Activated CD8-positive, alpha-beta T cell treated with anti-CD3 and anti-CD28 coated beads for 36 hours (primary cell): ENCODE results near the gene P4HB. TPM values are rescaled to one million over a fixed set of nuclear protein-coding genes. Genes with fewer than 3 reads are reported as not detected.

Source experiments
- ATAC-seq: fragments of 200-7000 bp; cut with Tn5 transposase; one replicate; pipeline ENCODE4 v1.10.0; 2021; ENCODE audit warnings: mild to moderate bottlenecking, moderate library complexity
- CTCF ChIA-PET: fragments of 350-600 bp; sonication (Branson Sonifier 250); formaldehyde crosslinking; loops from one replicate; lab custom pipeline; 2021; ENCODE audit warnings: antibody characterized with exemption; lab: Charles Lee
- POLR2A ChIA-PET: fragments of 350-600 bp; sonication (Branson Sonifier 250); formaldehyde crosslinking; loops from one replicate; lab custom pipeline; 2021; ENCODE audit warnings: antibody characterized with exemption; lab: Charles Lee
- DNase-seq: peaks from one replicate; pipeline ENCODE4 v3.0.0-alpha.2; 2020
- H3K27ac Mint-ChIP-seq: one replicate; pipeline ENCODE4 v1.8.0; 2021; ENCODE audit warnings: mild to moderate bottlenecking, mixed read lengths
- H3K27me3 Mint-ChIP-seq: one replicate; pipeline ENCODE4 v1.8.0; 2021; ENCODE audit warnings: mixed read lengths
- H3K36me3 Mint-ChIP-seq: one replicate; pipeline ENCODE4 v1.8.0; 2021; ENCODE audit warnings: low read depth, mixed read lengths
- H3K4me1 Mint-ChIP-seq: one replicate; pipeline ENCODE4 v1.8.0; 2021; ENCODE audit warnings: low read depth, mixed read lengths
- H3K4me3 Mint-ChIP-seq: one replicate; pipeline ENCODE4 v1.8.0; 2021; ENCODE audit warnings: mild to moderate bottlenecking, moderate library complexity, mixed read lengths
- H3K9me3 Mint-ChIP-seq: one replicate; pipeline ENCODE4 v1.8.0; 2021; ENCODE audit warnings: mixed read lengths
- CTCF ChIP-seq: fragments of 200-600 bp; IDR thresholded peaks from one replicate; pipeline ENCODE4 v1.8.0; 2022; ENCODE audit warnings: antibody characterized with exemption, mild to moderate bottlenecking
- intact Hi-C: fragments of 100-400 bp; cut with micrococcal nuclease; formaldehyde crosslinking; loops from one replicate; pipeline ENCODE4 v1.10.0; 2022
- total RNA-seq, 2 experiments: library from RNA; stranded (reverse); gene quantifications; one replicate each; pipeline ENCODE4 v1.2.3, GENCODE V29; 2021

P4HB gene
- total RNA-seq, 2 experiments from 2014 or later: 408 to 434 TPM

DNA sequence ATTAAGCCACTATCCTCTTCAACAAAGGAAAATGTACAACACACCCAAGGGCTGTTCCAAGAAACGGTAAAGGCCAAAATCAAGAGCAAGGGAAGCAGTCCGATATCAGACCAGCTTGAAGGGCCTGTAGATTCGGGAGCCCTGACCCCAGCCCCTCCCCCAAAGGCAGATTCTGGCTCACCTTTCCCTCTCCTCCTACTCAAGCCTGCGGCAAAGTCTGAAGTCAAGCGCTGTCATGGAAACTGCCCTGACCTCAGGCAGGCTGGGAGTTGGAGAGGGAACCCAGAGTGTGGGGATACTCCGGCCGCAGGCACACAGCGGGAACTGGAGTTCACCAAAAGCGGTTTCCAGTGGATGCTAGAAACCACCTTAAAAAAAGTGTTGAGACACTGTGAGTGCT lies 29.3 kb upstream of the P4HB start:
- ChIA-PET CTCF (interaction anchor here (1.4 kb wide), 1 partner anchor 13 kb away, joined by 3 read pairs; no protein-coding TSS in a partner anchor), POLR2A (interaction anchor here (0.6 to 3.1 kb wide), 7 partner anchors 9 to 227 kb away, joined by 3 to 14 read pairs (median 4); partner anchors contain the start of gene ARHGDIA)
- peaks cover 15% of the 10 kb centered on the region for H3K4me1 Mint-ChIP-seq
- peak overlapping the region; percentile 39 for H3K27ac Mint-ChIP-seq
- DNase-seq (no peak), ATAC-seq (no peak)
- H3K9me3 Mint-ChIP-seq: no peaks in the 10 kb centered on the region
- peak overlapping the region; percentile 85 for H3K4me3 Mint-ChIP-seq
- no peaks in the 10 kb centered on the region for H3K27me3 Mint-ChIP-seq
- peaks cover 56% of the 10 kb centered on the region for H3K36me3 Mint-ChIP-seq
- intact Hi-C loops: no loop called here
- no peak for TF ChIP-seq CTCF

DNA sequence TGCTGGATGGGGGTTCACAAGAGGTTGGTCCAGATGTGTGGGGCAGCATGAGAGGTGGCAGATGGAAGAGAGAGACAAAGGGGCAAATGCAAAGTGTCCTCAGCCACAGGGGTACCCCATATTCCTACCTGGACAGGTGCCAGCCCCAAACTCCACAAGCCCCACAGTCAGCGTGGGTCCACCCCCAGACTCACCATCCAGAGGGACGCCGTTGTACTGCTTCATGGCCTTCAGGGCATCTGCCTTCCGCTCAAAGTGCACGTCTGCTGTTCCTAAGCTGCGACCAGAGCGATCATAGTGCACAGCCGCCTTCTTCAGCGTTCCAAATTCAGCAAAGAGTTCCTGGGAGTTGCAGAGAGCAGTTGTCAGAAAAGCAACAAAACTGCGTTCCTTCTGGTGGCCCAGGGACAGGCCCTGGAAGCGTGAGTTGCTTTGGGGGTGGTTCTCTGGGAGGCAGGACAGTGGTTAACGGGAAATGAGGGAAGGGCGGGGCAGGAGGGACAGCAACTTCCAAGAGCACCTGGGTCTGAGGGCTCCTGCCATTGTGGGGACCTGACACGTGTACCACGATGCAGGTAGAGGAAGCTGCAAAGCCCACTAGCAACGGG lies 28.8 kb upstream of the P4HB start:
- Mint-ChIP-seq H3K27ac (peak overlapping the region; percentile 42), H3K9me3 (no peaks in the 10 kb centered on the region), H3K27me3 (no peaks in the 10 kb centered on the region), H3K4me3 (peak overlapping the region; percentile 85), H3K4me1 (peaks cover 15% of the 10 kb centered on the region), H3K36me3 (peaks cover 61% of the 10 kb centered on the region)
- intact Hi-C loops: no loop called here
- ATAC-seq: no peak
- no peak for TF ChIP-seq CTCF
- no peak for DNase-seq
- POLR2A ChIA-PET: interaction anchor here (0.6 to 3.1 kb wide), 10 partner anchors 9 to 227 kb away, joined by 3 to 14 read pairs (median 4); partner anchors contain the start of gene ARHGDIA
- CTCF ChIA-PET: no interaction called here

- Mint-ChIP-seq H3K4me1 (peaks cover 13% of the 10 kb centered on the region), H3K9me3 (no peaks in the 10 kb centered on the region), H3K36me3 (peaks cover 63% of the 10 kb centered on the region), H3K4me3 (peak overlapping the region; percentile 85), H3K27me3 (no peaks in the 10 kb centered on the region), H3K27ac (peak overlapping the region; percentile 42)
- intact Hi-C loops: no loop called here
- ATAC-seq (no peak), DNase-seq (no peak)
- POLR2A ChIA-PET: interaction anchor here (0.6 to 3.1 kb wide), 8 partner anchors 8 to 211 kb away, joined by 3 to 14 read pairs (median 4); partner anchors contain the start of gene ARHGDIA
- no peak for TF ChIP-seq CTCF
- CTCF ChIA-PET: no interaction called here
Measured at GRCh38 chr17:81888105-81888987, 28.0 kb upstream of the P4HB start.

DNA sequence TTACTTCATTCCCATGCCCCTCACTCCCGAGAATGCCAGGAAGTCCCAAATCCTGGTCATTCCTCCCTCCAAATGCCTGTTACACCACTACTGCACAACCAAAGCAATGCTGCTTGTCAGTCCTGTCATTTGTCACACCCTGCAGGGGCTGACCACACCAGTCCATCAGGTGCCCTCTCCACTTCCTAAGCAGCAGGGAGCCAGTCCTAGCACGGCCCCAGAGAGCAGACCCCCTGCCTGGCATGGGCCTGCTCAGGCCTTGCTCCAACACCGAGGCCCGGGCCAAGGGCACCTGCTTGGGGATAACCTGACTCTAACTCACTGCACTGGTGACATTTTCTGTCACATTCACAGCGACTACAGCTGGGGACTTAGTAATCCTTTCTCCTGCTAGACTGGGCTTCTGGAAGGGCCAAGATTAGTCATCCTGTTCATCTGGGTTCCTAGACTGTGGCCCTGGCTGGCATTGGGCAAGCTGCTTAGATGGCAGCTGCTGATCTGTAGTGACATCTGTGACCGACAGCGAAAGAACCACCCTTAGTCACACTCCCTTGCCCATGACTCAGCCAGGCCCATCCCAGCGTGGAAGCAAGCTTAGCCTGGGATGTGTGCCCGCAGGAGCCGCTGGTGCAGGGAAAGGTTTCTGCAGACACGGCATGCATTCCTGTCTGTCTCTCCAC lies 25.7 kb upstream of the P4HB start:
- no peak for ATAC-seq

More for the DNA sequence above, 25.7 kb upstream of the P4HB start:
- H3K36me3 Mint-ChIP-seq: peaks cover 72% of the 10 kb centered on the region
- H3K4me1 Mint-ChIP-seq: peaks cover 10% of the 10 kb centered on the region
- CTCF ChIA-PET: interaction anchor here (1.3 kb wide), 1 partner anchor 34 kb away, joined by 3 read pairs; no protein-coding TSS in a partner anchor
- peak overlapping the region; percentile 0 for H3K27ac Mint-ChIP-seq
- TF ChIP-seq CTCF: no peak
- POLR2A ChIA-PET: interaction anchor here (0.7 to 5.6 kb wide), 7 partner anchors 10 to 30 kb away, joined by 3 to 73 read pairs (median 10); partner anchors contain the start of genes ARHGDIA and P4HB
- no peaks in the 10 kb centered on the region for H3K9me3 Mint-ChIP-seq
- no peaks in the 10 kb centered on the region for H3K27me3 Mint-ChIP-seq
- H3K4me3 Mint-ChIP-seq: no peak overlapping the region
- intact Hi-C loops: no loop called here
- no peak for DNase-seq
